T-helper 2 cell treated with Interferon-gamma antibody and Interleukin-4, amounts not matched to agents 5 μg/mL and 100 μg/mL, for 36 hours (primary cell): Measurements from ENCODE around the gene LPAR2.

Experiments used
- DNase-seq: peaks from one replicate; pipeline ENCODE4 v3.0.0; 2021; ENCODE audit warnings: low spot score
- H3K27ac Mint-ChIP-seq: one replicate; pipeline ENCODE4 v1.8.0; 2021; ENCODE audit warnings: mild to moderate bottlenecking, mixed read lengths
- H3K27me3 Mint-ChIP-seq: one replicate; pipeline ENCODE4 v1.8.0; 2021; ENCODE audit warnings: low read depth, mixed read lengths
- H3K36me3 Mint-ChIP-seq: one replicate; pipeline ENCODE4 v1.8.0; 2021; ENCODE audit warnings: low read depth, mixed read lengths
- H3K4me1 Mint-ChIP-seq: one replicate; pipeline ENCODE4 v1.8.0; 2021; ENCODE audit warnings: low read depth, mixed read lengths
- H3K4me3 Mint-ChIP-seq: one replicate; pipeline ENCODE4 v1.8.0; 2022; ENCODE audit warnings: mild to moderate bottlenecking, moderate library complexity, mixed read lengths
- H3K9me3 Mint-ChIP-seq: one replicate; pipeline ENCODE4 v1.8.0; 2021; ENCODE audit warnings: mixed read lengths

The LPAR2 gene

GRCh38 chr19:19631346-19631745, 3.3 kb upstream of the LPAR2 start:
- Mint-ChIP-seq H3K27me3 (no peaks in the 10 kb centered on the region), H3K9me3 (no peaks in the 10 kb centered on the region), H3K4me1 (peaks cover 13% of the 10 kb centered on the region), H3K36me3 (peaks cover 56% of the 10 kb centered on the region), H3K4me3 (no peak overlapping the region), H3K27ac (no peak overlapping the region)
- DNase-seq, result no peak

- H3K36me3 Mint-ChIP-seq, result peaks cover 54% of the 10 kb centered on the region
- no peaks in the 10 kb centered on the region for H3K27me3 Mint-ChIP-seq
- no peaks in the 10 kb centered on the region for H3K9me3 Mint-ChIP-seq
- H3K4me3 Mint-ChIP-seq, result no peak overlapping the region
- no peak overlapping the region for H3K27ac Mint-ChIP-seq
- DNase-seq, result no peak
- H3K4me1 Mint-ChIP-seq, result peaks cover 17% of the 10 kb centered on the region
These were observed 2.4 kb upstream of the LPAR2 start for GRCh38 chr19:19630426-19630825.

GRCh38 chr19:19630062-19630414, 2.0 kb upstream of the LPAR2 start:
- Mint-ChIP-seq H3K36me3 (peaks cover 51% of the 10 kb centered on the region), H3K4me1 (peaks cover 17% of the 10 kb centered on the region), H3K27ac (no peak overlapping the region), H3K4me3 (no peak overlapping the region), H3K9me3 (no peaks in the 10 kb centered on the region), H3K27me3 (no peaks in the 10 kb centered on the region)
- no peak for DNase-seq

- H3K9me3 Mint-ChIP-seq, result no peaks in the 10 kb centered on the region
- peak overlapping the region; percentile 31 for H3K27ac Mint-ChIP-seq
- H3K36me3 Mint-ChIP-seq, result peaks cover 47% of the 10 kb centered on the region
- no peaks in the 10 kb centered on the region for H3K27me3 Mint-ChIP-seq
- H3K4me1 Mint-ChIP-seq, result peaks cover 17% of the 10 kb centered on the region
- DNase-seq, result peak; percentile 11
- H3K4me3 Mint-ChIP-seq, result peak overlapping the region; percentile 66
These were observed 598 bp upstream of the LPAR2 start for GRCh38 chr19:19628501-19629134.

GRCh38 chr19:19626516-19627472, 1.2 kb downstream of the LPAR2 start:
- Mint-ChIP-seq H3K27ac (peak overlapping the region; percentile 95), H3K9me3 (no peaks in the 10 kb centered on the region), H3K4me1 (peaks cover 17% of the 10 kb centered on the region), H3K27me3 (no peaks in the 10 kb centered on the region), H3K4me3 (peak overlapping the region; percentile 97), H3K36me3 (peaks cover 37% of the 10 kb centered on the region)
- no peak for DNase-seq

GRCh38 chr19:19624032-19624570, 3.9 kb downstream of the LPAR2 start:
- H3K27ac Mint-ChIP-seq, result no peak overlapping the region
- no peak overlapping the region for H3K4me3 Mint-ChIP-seq

GRCh38 chr19:19623383-19623782, 4.6 kb downstream of the LPAR2 start:
- Mint-ChIP-seq H3K27ac (no peak overlapping the region), H3K27me3 (no peaks in the 10 kb centered on the region), H3K9me3 (no peaks in the 10 kb centered on the region), H3K36me3 (peaks cover 27% of the 10 kb centered on the region), H3K4me3 (no peak overlapping the region), H3K4me1 (peaks cover 25% of the 10 kb centered on the region)
- DNase-seq, result no peak

More at GRCh38 chr19:19624032-19624570, 3.9 kb downstream of the LPAR2 start:
- Mint-ChIP-seq H3K9me3 (no peaks in the 10 kb centered on the region), H3K4me1 (peaks cover 20% of the 10 kb centered on the region), H3K36me3 (peaks cover 23% of the 10 kb centered on the region), H3K27me3 (no peaks in the 10 kb centered on the region)
- DNase-seq, result no peak

GRCh38 chr19:19619849-19620210, 8.2 kb downstream of the LPAR2 start:
- Mint-ChIP-seq H3K27me3 (no peaks in the 10 kb centered on the region), H3K36me3 (peaks cover 23% of the 10 kb centered on the region), H3K4me3 (no peak overlapping the region), H3K9me3 (no peaks in the 10 kb centered on the region), H3K27ac (no peak overlapping the region), H3K4me1 (peaks cover 33% of the 10 kb centered on the region)
- DNase-seq, result no peak

- no peaks in the 10 kb centered on the region for H3K27me3 Mint-ChIP-seq
- H3K4me1 Mint-ChIP-seq, result peaks cover 33% of the 10 kb centered on the region
- no peak for DNase-seq
- no peaks in the 10 kb centered on the region for H3K9me3 Mint-ChIP-seq
- H3K36me3 Mint-ChIP-seq, result peaks cover 23% of the 10 kb centered on the region
- H3K27ac Mint-ChIP-seq, result peak overlapping the region; percentile 88
- H3K4me3 Mint-ChIP-seq, result peak overlapping the region; percentile 88
These were observed 8.7 kb downstream of the LPAR2 start for GRCh38 chr19:19619181-19619848.

GRCh38 chr19:19618219-19619051, 9.6 kb downstream of the LPAR2 start, which contains the start of gene PBX4:
Gene PBX4, minus strand, starts transcription at chr19:19618687. Its CDS starts 58 bp downstream, at chr19:19618629.
- H3K27ac Mint-ChIP-seq, result peak within 1 kb of the TSS; percentile 88
- H3K36me3 Mint-ChIP-seq, result peaks cover 18% of the 10 kb centered on the region
- no peaks in the 10 kb centered on the region for H3K27me3 Mint-ChIP-seq
- DNase-seq, result peak; percentile 98
- H3K9me3 Mint-ChIP-seq, result no peaks in the 10 kb centered on the region
- H3K4me3 Mint-ChIP-seq, result peak within 1 kb of the TSS; percentile 89
- H3K4me1 Mint-ChIP-seq, result peaks cover 37% of the 10 kb centered on the region

- Mint-ChIP-seq H3K4me3 (peak overlapping the region; percentile 53), H3K4me1 (peaks cover 47% of the 10 kb centered on the region), H3K36me3 (peaks cover 31% of the 10 kb centered on the region), H3K9me3 (no peaks in the 10 kb centered on the region), H3K27me3 (no peaks in the 10 kb centered on the region), H3K27ac (peak overlapping the region; percentile 76)
- DNase-seq, result peak; percentile 35
These were observed 12.9 kb downstream of the LPAR2 start for GRCh38 chr19:19615086-19615485.

- DNase-seq, result no peak
- Mint-ChIP-seq H3K27me3 (no peaks in the 10 kb centered on the region), H3K9me3 (no peaks in the 10 kb centered on the region), H3K36me3 (peaks cover 34% of the 10 kb centered on the region), H3K4me3 (no peak overlapping the region), H3K4me1 (peaks cover 42% of the 10 kb centered on the region), H3K27ac (no peak overlapping the region)
These were observed 14.5 kb downstream of the LPAR2 start for GRCh38 chr19:19613506-19613905.
